K562 (cell line): Measurements from ENCODE around the gene IFI30. TPM values are rescaled to one million over a fixed set of nuclear protein-coding genes. Genes with fewer than 3 reads are reported as not detected.

ENCODE experiments used
- KDM5B ChIP-seq: fragments of 200-600 bp; sonication (generic); IDR thresholded peaks from 2 replicates; pipeline ENCODE4 v1.6.1; 2012; ENCODE audit warnings: low read depth, mild to moderate bottlenecking, moderate library complexity, low read length, control low read depth, inconsistent platforms; ENCODE audit not compliant: insufficient replicate concordance
- NR4A1 ChIP-seq, 2 experiments: fragments of 250-450 bp in 1 of 2; fragments of 450-650 bp in 1 of 2; sonication (Bioruptor Pico) in 1 of 2; IDR thresholded peaks; 2 replicates each; pipeline versions ENCODE4 v1.4.0 to v1.6.1; 2016 to 2020; ENCODE audit warnings: mild to moderate bottlenecking in 2 of 2, missing compliant biosample characterization in 1 of 2, missing genetic modification characterization in 1 of 2, moderate library complexity in 1 of 2
- RBBP5 ChIP-seq: fragments of 200-600 bp; sonication (generic); IDR thresholded peaks from 2 replicates; pipeline ENCODE4 v1.6.1; 2012; ENCODE audit warnings: borderline replicate concordance, mild to moderate bottlenecking, low read length, control low read depth, inconsistent platforms; ENCODE audit not compliant: insufficient read depth, poor library complexity, severe bottlenecking
- RBM39 ChIP-seq: fragments of 200-400 bp; formaldehyde crosslinking; optimal IDR thresholded peaks from 2 replicates; pipeline ENCODE3; 2018; ENCODE audit warnings: low read depth, low read length
- SAFB ChIP-seq: fragments of 200-400 bp; formaldehyde crosslinking; IDR thresholded peaks from 2 replicates; pipeline ENCODE4 v1.6.1; 2017; ENCODE audit warnings: low read depth, low read length, borderline replicate concordance
- ZNF311 ChIP-seq: fragments of 250-450 bp; sonication (Bioruptor Pico); IDR thresholded peaks from 2 replicates; pipeline ENCODE4 v1.4.0; 2020; ENCODE audit warnings: mild to moderate bottlenecking, moderate library complexity
- ZNF707 ChIP-seq: fragments of 250-450 bp; sonication (Bioruptor Pico); conservative IDR thresholded peaks from 2 replicates; pipeline ENCODE4 v1.8.0; 2022; ENCODE audit warnings: inconsistent platforms, mild to moderate bottlenecking, moderate library complexity
- polyA plus RNA-seq, 8 experiments: library from polyadenylated mRNA; depleted of rRNA in 4 of 8; stranded (reverse) in 5 of 8; unstranded in 3 of 8; fragments of >200 nt; fragmentation: Nextera tagmentation in 2 of 8; fragmentation: Illumina TruSeq in 1 of 8; extraction: Ambion mirVana in 2 of 8; extraction: Trizol in 1 of 8; gene quantifications; 2 replicates each; pipeline versions ENCODE4 v1.2.1 to v1.2.3, GENCODE V29; 2011 to 2014; ENCODE audit warnings: inconsistent platforms in 1 of 8, missing spikeins in 1 of 8
- total RNA-seq, 7 experiments: library from RNA; depleted of rRNA in 6 of 7; stranded (reverse); fragments of >200 nt in 6 of 7; fragmentation: Illumina TruSeq in 2 of 7; extraction: Trizol in 2 of 7; gene quantifications; 2 replicates each; pipeline versions ENCODE4 v1.2.1 to v1.2.3, GENCODE V29; 2011 to 2021; ENCODE audit warnings: low replicate concordance in 1 of 7
- TF ChIP-seq, protein P1 (sequence below), 2 experiments: fragments of 250-450 bp in 1 of 2; fragments of 450-650 bp in 1 of 2; sonication (Bioruptor Pico) in 1 of 2; IDR thresholded peaks; 2 replicates each; pipeline versions ENCODE4 v1.6.1 to v1.8.0; 2016 to 2021; ENCODE audit warnings: mild to moderate bottlenecking in 2 of 2, moderate library complexity in 2 of 2, missing compliant biosample characterization in 1 of 2, missing genetic modification characterization in 1 of 2
- TF ChIP-seq, protein P2 (sequence below): fragments of 250-450 bp; sonication (Bioruptor Pico); IDR thresholded peaks from 2 replicates; pipeline ENCODE4 v1.4.0; 2020; ENCODE audit warnings: mild to moderate bottlenecking
- TF ChIP-seq, protein P3 (sequence below): conservative IDR thresholded peaks from 2 replicates; pipeline ENCODE4 v1.6.1; 2011; ENCODE audit warnings: low read depth, mild to moderate bottlenecking, low read length; ENCODE audit not compliant: control insufficient read depth
- TF ChIP-seq, protein P4 (sequence below): sonication (generic); formaldehyde crosslinking; IDR thresholded peaks from 2 replicates; pipeline ENCODE4 v1.8.0; 2022; ENCODE audit warnings: missing genetic modification reagents, mild to moderate bottlenecking, borderline replicate concordance
- TF ChIP-seq, protein P5 (sequence below), 2 experiments: fragments of 200-800 bp in 1 of 2; sonication (Bioruptor generic) in 1 of 2; sonication (generic) in 1 of 2; formaldehyde crosslinking in 1 of 2; IDR thresholded peaks in 1 of 2; conservative IDR thresholded peaks in 1 of 2; 2 replicates each; pipeline versions ENCODE4 v1.5.0 to v1.6.1; 2016 to 2020; ENCODE audit warnings: missing compliant biosample characterization in 1 of 2, missing genetic modification characterization in 1 of 2, missing genetic modification reagents in 1 of 2
- TF ChIP-seq, protein P6 (sequence below): fragments of 250-450 bp; sonication (Bioruptor Pico); IDR thresholded peaks from 2 replicates; pipeline ENCODE4 v1.5.0; 2021; ENCODE audit warnings: mild to moderate bottlenecking, moderate library complexity

IFI30 gene
- total and polyA plus RNA-seq, 9 of the 15 experiments (the other 6 are each of a cell fraction or from before 2014, with no cell fraction given) = 63.7 to 430 (median 109) TPM

DNA sequence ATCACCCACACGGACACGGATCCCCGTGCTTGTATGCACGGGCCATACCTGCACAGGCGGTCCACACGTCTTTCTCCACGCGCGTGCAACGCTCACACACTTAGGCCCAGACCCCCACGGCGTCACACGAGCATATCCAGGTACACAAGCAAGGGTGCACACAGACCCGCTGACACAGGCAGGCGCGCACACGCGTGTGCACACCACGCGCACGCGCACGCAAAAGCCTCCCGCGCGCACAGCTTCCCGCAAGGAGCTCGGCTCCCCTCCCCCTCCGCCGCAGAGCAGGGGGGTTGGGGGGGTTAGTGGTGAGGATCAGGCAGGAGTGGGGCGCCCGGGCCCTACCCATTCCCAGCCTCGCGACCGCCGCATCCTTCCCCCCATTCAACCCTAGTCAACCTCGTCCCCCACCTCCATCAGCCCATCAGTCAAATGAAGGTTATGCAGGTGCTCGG, 29.8 kb downstream of the IFI30 start (continued):
- TF ChIP-seq KDM5B (peak; percentile 38), RBBP5 (peak; percentile 69), SAFB (peak; percentile 96), RBM39 (no peak), ZNF311 (CRISPR knock-in tag) (no peak), NR4A1 (CRISPR knock-in tag; IDR thresholded peaks at IDR 0.05) (0 out of 2 replicates have a peak, but pooled peaks have one; percentile 23), NR4A1 (tag; IDR thresholded peaks at IDR 0.05) (no peak), ZNF707 (CRISPR knock-in tag) (0 out of 2 replicates have a peak, but pooled peaks have one; percentile 19)
- TF ChIP-seq, protein P1, sequence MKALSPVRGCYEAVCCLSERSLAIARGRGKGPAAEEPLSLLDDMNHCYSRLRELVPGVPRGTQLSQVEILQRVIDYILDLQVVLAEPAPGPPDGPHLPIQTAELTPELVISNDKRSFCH (CRISPR knock-in tag; IDR thresholded peaks at IDR 0.05) = no peak
- TF ChIP-seq, protein P1 (tag; IDR thresholded peaks at IDR 0.05) = 0 out of 2 replicates have a peak, but pooled peaks have one; percentile 21
- TF ChIP-seq, protein P2, sequence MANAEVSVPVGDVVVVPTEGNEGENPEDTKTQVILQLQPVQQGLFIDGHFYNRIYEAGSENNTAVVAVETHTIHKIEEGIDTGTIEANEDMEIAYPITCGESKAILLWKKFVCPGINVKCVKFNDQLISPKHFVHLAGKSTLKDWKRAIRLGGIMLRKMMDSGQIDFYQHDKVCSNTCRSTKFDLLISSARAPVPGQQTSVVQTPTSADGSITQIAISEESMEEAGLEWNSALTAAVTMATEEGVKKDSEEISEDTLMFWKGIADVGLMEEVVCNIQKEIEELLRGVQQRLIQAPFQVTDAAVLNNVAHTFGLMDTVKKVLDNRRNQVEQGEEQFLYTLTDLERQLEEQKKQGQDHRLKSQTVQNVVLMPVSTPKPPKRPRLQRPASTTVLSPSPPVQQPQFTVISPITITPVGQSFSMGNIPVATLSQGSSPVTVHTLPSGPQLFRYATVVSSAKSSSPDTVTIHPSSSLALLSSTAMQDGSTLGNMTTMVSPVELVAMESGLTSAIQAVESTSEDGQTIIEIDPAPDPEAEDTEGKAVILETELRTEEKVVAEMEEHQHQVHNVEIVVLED = peak; percentile 34
- TF ChIP-seq, protein P3, sequence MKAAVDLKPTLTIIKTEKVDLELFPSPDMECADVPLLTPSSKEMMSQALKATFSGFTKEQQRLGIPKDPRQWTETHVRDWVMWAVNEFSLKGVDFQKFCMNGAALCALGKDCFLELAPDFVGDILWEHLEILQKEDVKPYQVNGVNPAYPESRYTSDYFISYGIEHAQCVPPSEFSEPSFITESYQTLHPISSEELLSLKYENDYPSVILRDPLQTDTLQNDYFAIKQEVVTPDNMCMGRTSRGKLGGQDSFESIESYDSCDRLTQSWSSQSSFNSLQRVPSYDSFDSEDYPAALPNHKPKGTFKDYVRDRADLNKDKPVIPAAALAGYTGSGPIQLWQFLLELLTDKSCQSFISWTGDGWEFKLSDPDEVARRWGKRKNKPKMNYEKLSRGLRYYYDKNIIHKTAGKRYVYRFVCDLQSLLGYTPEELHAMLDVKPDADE = 0 out of 2 replicates have a peak, but pooled peaks have one; percentile 50
- TF ChIP-seq, protein P4, sequence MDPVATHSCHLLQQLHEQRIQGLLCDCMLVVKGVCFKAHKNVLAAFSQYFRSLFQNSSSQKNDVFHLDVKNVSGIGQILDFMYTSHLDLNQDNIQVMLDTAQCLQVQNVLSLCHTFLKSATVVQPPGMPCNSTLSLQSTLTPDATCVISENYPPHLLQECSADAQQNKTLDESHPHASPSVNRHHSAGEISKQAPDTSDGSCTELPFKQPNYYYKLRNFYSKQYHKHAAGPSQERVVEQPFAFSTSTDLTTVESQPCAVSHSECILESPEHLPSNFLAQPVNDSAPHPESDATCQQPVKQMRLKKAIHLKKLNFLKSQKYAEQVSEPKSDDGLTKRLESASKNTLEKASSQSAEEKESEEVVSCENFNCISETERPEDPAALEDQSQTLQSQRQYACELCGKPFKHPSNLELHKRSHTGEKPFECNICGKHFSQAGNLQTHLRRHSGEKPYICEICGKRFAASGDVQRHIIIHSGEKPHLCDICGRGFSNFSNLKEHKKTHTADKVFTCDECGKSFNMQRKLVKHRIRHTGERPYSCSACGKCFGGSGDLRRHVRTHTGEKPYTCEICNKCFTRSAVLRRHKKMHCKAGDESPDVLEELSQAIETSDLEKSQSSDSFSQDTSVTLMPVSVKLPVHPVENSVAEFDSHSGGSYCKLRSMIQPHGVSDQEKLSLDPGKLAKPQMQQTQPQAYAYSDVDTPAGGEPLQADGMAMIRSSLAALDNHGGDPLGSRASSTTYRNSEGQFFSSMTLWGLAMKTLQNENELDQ = no peak
- TF ChIP-seq, protein P5, sequence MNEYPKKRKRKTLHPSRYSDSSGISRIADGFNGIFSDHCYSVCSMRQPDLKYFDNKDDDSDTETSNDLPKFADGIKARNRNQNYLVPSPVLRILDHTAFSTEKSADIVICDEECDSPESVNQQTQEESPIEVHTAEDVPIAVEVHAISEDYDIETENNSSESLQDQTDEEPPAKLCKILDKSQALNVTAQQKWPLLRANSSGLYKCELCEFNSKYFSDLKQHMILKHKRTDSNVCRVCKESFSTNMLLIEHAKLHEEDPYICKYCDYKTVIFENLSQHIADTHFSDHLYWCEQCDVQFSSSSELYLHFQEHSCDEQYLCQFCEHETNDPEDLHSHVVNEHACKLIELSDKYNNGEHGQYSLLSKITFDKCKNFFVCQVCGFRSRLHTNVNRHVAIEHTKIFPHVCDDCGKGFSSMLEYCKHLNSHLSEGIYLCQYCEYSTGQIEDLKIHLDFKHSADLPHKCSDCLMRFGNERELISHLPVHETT (CRISPR knock-in tag; conservative IDR thresholded peaks at IDR 0.05 in 1 of 2, IDR thresholded peaks at IDR 0.05 in 1 of 2) = peak in 1 of 2 experiments; percentile 27; a peak in 1 of 4 replicates
- TF ChIP-seq, protein P6, sequence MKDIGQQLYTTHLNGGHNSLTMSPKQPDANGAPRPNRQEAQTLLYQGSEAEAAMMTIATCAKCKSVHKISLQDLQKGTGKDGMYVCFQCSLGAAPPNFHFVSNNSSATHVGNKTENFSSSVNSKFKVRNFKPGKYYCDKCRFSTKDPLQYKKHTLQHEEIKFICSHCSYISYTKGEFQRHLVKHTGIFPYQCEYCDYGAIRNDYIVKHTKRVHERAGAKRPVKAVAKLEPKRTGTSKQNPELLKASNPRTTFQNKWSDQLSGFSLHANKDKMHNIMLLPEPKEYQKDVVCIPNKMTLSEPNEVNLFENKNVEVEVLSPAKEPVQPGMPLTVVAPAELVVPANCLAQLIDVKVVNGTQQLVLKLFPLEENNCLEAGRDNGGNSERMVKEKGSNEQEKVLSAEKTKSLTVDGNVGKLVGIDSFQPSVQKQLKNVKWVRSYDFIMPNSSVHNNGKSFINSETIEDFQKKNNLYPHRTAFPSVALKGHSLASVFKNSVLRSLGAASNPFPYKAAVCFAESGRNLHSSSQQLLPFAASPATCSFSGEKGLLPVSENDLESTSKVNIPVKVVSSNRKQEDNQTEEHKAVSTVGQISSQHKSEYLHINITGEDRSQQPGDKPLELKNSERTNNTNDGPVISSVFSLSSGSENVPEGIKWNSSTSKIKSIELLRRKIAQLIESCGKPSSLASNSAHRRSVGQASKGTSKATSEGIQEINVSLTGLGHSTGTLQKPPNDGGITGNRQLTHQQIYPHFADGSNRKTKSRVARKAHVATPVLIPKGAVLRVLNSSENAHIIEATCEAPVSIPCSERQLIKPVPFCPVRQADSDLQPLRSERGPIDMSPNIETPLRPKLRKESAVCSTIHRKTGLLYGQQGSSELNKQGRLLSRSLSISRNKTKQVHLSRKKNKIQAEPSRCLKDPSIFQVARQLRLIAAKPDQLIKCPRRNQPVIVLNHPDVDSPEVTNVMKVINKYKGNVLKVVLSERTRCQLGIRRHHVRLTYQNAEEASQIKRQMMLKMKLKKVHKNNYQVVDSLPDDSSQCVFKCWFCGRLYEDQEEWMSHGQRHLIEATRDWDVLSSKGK (CRISPR knock-in tag) = no peak
